Pancreas (tissue), 10 donors: ENCODE data around the gene CDK14. TPM values are rescaled to one million over a fixed set of nuclear protein-coding genes. Genes with fewer than 3 reads are reported as not detected.
"Not testable (repeated sequence)": the region's sequence is repeated elsewhere in the genome, so short reads cannot be mapped to it uniquely, and the experiment has no call there.

Source experiments
- ATAC-seq, 4 donors: fragments of 200-7000 bp; cut with Tn5 transposase; one replicate each; pipeline versions ENCODE4 v1.8.0 to v1.9.1; 2020; ENCODE audit warnings: mild to moderate bottlenecking in 4 of 4, moderate library complexity in 4 of 4
- DNase-seq, 6 donors: peaks; one replicate each; pipeline ENCODE4 v3.0.0-alpha.2; 2020
- FAIRE-seq: peaks from 2 replicates; lab custom pipeline; 2012; peaks lifted over from hg19 to GRCh38; lab: Jason Lieb, UNC
- H3K27ac ChIP-seq, 4 donors: fragments of 200-600 bp; sonication (generic); 1 replicate in 3 of 4; 2 replicates in 1 of 4; pipeline versions ENCODE4 v1.5.0 to v1.8.0; 2020
- H3K27me3 ChIP-seq, 4 donors: fragments of 200-600 bp; one replicate each; pipeline ENCODE4 v1.8.0; 2021
- H3K36me3 ChIP-seq, 3 donors: fragments of 200-600 bp; sonication (generic) in 1 of 3; one replicate each; pipeline versions ENCODE4 v1.5.0 to v1.8.0; 2020 to 2021
- H3K4me1 ChIP-seq, 3 donors: fragments of 200-600 bp; one replicate each; pipeline ENCODE4 v1.8.0; 2021
- H3K4me3 ChIP-seq, 4 donors: fragments of 200-600 bp; sonication (generic) in 2 of 4; one replicate each; pipeline versions ENCODE4 v1.5.0 to v1.8.0; 2020 to 2021
- H3K9me3 ChIP-seq, 4 donors: fragments of 200-600 bp; one replicate each; pipeline ENCODE4 v1.8.0; 2021
- WGBS, 2 donors: extraction: QIAGEN DNeasy Blood & Tissue Kit; methylation state at CpG; one replicate each; pipeline ENCODE4 v1.1.7; 2013; 5-methylcytosine and 5-hydroxymethylcytosine counted together
- intact Hi-C, 3 donors: fragments of 100-400 bp; cut with DNase I; formaldehyde crosslinking; loops; one replicate each; pipeline versions ENCODE4 v1.11.1 to v1.14.2; 2022
- polyA plus RNA-seq, 2 donors: library from polyadenylated mRNA; stranded (reverse); fragments of 200-250 nt; gene quantifications; one replicate each; pipeline ENCODE4 v1.2.3, GENCODE V29; 2013
- total RNA-seq, 6 donors: library from RNA; stranded (reverse); fragmentation: NEBNext Ultra II Directional in 4 of 6; extraction: Animal tissue kit (Norgen Biotek cat#: 25700) in 4 of 6; gene quantifications; one replicate each; pipeline versions ENCODE4 v1.2.1 to v1.2.4, GENCODE V29; 2021 to 2023
- TF ChIP-seq, protein P1 (sequence below), 4 donors: fragments of 200-600 bp; sonication (generic) in 3 of 4; IDR thresholded peaks; one replicate each; pipeline versions ENCODE4 v1.5.0 to v1.8.0; 2021; ENCODE audit warnings: antibody characterized with exemption in 4 of 4
- donor health status: healthy with polysubstance abuse.
- donor health status: DM: no; HTN: no; CAD: no; lungs with moderate emphysema.
- donor health status: DM: no; HTN: no; CAD: no.
- donor health status: control.
- donor health status: control.
- donor health status: Bipolar disorder and iron deficiency.
- donor health status: DM: yes; HTN: yes; CAD: no.
- donor health status: DM: no; HTN: no; CAD: no.
- donor health status: DM: no; HTN: no; CAD: no.
- donor health status: DM: yes; HTN: yes; CAD: no.

The CDK14 gene
- total and polyA plus RNA-seq, 8 donors = 4.5 to 48.3 (median 24.7) TPM

DNA sequence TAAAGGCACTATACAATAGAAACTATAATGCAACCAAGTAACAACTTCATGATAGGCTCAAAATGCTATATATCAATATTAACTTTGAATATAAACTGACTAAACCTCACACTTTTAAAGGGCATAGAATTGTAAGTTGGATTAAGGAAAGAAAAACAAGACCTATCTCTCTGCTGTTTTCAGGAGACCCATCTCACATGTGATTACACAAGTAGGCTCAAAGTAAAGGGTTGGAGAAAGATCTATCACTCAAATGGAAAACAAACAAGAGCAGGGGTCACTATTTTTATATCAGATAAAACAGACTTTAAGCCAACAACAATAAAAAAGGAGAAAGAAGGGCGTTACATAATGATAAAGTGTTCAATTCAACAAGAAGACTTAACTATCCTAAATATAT lies 155.5 kb downstream of the CDK14 start:
- DNase-seq = no peak
- H3K4me3 ChIP-seq = no peak overlapping the region
- no peaks in the 10 kb centered on the region for H3K27me3 ChIP-seq
- no peaks in the 10 kb centered on the region for H3K36me3 ChIP-seq
- intact Hi-C loops = no loop called here
- FAIRE-seq = no peak
- no peak for ATAC-seq
- no peak overlapping the region for H3K27ac ChIP-seq
- H3K4me1 ChIP-seq = peaks cover 0 to 4% (median 0%) of the 10 kb centered on the region in 3 donors
- 32 to 40% methylated on average over 1 of the region's 1 CpG for WGBS, 2 donors
- TF ChIP-seq, protein P1, sequence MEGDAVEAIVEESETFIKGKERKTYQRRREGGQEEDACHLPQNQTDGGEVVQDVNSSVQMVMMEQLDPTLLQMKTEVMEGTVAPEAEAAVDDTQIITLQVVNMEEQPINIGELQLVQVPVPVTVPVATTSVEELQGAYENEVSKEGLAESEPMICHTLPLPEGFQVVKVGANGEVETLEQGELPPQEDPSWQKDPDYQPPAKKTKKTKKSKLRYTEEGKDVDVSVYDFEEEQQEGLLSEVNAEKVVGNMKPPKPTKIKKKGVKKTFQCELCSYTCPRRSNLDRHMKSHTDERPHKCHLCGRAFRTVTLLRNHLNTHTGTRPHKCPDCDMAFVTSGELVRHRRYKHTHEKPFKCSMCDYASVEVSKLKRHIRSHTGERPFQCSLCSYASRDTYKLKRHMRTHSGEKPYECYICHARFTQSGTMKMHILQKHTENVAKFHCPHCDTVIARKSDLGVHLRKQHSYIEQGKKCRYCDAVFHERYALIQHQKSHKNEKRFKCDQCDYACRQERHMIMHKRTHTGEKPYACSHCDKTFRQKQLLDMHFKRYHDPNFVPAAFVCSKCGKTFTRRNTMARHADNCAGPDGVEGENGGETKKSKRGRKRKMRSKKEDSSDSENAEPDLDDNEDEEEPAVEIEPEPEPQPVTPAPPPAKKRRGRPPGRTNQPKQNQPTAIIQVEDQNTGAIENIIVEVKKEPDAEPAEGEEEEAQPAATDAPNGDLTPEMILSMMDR (IDR thresholded peaks at IDR 0.05) = no peak
- H3K9me3 ChIP-seq = no peaks in the 10 kb centered on the region

DNA sequence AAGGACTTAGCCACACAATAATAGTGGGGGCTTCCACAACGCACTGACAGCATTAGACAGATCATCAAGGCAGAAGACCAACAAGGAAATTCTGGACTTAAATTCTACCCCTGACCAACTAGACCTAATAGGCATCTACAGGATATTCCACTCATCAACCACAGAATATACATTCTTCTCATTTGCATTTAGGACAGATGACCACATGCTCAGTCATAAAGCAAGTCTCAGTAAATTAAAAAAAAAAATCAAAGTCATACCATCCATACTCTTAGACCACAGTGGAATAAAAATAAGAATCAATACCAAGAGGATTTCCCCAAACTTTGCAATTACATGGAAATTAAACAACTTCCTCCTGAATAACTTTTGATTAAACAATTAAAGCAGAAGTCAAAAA lies 155.9 kb downstream of the CDK14 start:
- no peaks in the 10 kb centered on the region for H3K36me3 ChIP-seq
- TF ChIP-seq, protein P1 (IDR thresholded peaks at IDR 0.05) = no peak
- H3K4me1 ChIP-seq = peaks cover 0 to 4% (median 0%) of the 10 kb centered on the region in 3 donors
- H3K9me3 ChIP-seq = no peaks in the 10 kb centered on the region
- no peak overlapping the region for H3K27ac ChIP-seq
- intact Hi-C loops = no loop called here
- ATAC-seq (no peak), FAIRE-seq (no peak), DNase-seq (no peak)
- H3K4me3 ChIP-seq = no peak overlapping the region
- 93 to 100% methylated on average over 1 of the region's 1 CpG for WGBS, 2 donors
- no peaks in the 10 kb centered on the region for H3K27me3 ChIP-seq

DNA sequence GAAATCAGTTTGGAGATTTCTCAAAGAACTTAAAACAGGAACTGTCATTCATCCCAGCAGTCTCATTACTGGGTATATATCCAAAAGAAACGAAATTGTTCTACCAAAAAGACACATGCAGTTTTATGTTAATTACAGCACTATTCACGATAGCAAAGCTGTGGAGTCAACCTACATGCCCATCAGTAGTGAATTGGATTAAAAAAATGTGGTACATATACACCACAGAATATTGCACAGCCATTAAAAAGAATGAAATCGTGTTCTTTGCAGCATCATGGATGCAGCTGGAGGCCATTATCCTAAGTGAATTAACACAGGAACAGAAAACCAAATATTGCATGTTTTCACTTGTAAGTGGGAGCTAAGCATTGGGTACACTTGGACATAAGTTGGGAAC lies 158.9 kb downstream of the CDK14 start:
- Histone ChIP-seq H3K4me3 (no peak overlapping the region), H3K27ac (no peak overlapping the region), H3K9me3 (no peaks in the 10 kb centered on the region), H3K4me1 (peaks cover under 1 to 6% (median 3%) of the 10 kb centered on the region in 3 donors), H3K27me3 (no peaks in the 10 kb centered on the region), H3K36me3 (no peaks in the 10 kb centered on the region)
- TF ChIP-seq, protein P1 (IDR thresholded peaks at IDR 0.05) = no peak
- intact Hi-C loops = no loop called here
- DNase-seq (no peak), FAIRE-seq (no peak), ATAC-seq (no peak)
- WGBS, 2 donors = 89 to 93% methylated on average over 3 of the region's 3 CpGs

DNA sequence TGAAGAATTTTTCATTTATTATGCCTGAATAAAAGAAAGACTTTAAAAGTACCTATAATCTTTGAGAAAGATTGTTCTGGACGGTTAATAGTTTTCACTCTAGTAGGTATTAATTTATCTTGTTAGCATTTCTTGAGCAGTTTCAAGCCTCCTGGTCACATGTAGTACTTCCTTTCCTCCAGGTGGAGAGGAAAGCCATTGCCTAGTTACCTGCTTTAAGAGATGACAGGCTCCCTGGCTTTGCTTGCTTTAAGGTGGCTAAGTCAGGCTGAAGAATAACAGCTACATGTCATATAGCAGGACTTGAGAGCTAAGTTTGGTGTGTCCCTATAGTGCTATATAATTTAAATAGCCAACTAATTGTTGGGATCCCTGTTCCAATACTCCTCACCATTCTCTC lies 160.2 kb downstream of the CDK14 start:
- Histone ChIP-seq H3K9me3 (no peaks in the 10 kb centered on the region), H3K4me1 (peaks cover 3 to 10% (median 6%) of the 10 kb centered on the region in 3 donors), H3K36me3 (no peaks in the 10 kb centered on the region), H3K4me3 (no peak overlapping the region), H3K27me3 (no peaks in the 10 kb centered on the region), H3K27ac (no peak overlapping the region)
- intact Hi-C loops = no loop called here
- ATAC-seq (no peak), FAIRE-seq (no peak), DNase-seq (no peak)
- TF ChIP-seq, protein P1 (IDR thresholded peaks at IDR 0.05) = no peak
- 87 to 89% methylated on average over 1 of the region's 1 CpG for whole genome bisulfite sequencing, 2 donors

DNA sequence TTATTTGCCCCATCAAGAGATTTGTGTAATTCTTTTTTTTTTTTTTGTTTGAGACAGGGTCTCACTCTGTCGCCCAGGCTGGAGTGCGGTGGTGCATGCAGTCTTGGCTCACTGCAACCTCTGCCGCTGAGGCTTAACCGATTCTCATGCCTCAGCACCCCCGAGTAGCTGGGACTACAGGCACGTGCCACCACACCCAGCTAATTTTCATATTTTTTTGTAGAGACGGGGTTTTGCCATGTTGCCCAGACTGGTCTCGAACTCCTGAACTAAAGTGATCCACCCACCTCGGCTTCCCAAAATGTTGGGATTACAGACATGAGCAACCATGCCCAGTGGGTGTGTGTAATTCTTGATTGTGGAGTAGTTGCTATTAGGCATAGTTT lies 161.4 kb downstream of the CDK14 start:
- FAIRE-seq = not testable (repeated sequence)

More for the DNA sequence above, 161.4 kb downstream of the CDK14 start:
- 95 to 96% methylated on average over 9 of the region's 9 CpGs for WGBS, 2 donors
- H3K27ac ChIP-seq, H3K27me3 ChIP-seq, H3K4me3 ChIP-seq, H3K9me3 ChIP-seq, intact Hi-C loops, DNase-seq, H3K36me3 ChIP-seq, ATAC-seq: not testable (repeated sequence)
- peaks cover 2 to 12% (median 7%) of the 10 kb centered on the region in 3 donors for H3K4me1 ChIP-seq
